Keratinocyte (primary cell): ENCODE data around the gene ARL15. TPM values are rescaled to one million over a fixed set of nuclear protein-coding genes. Genes with fewer than 3 reads are reported as not detected.

ENCODE experiments used
- DNase-seq: peaks from one replicate; pipeline ENCODE4 v3.0.0-alpha.2; 2011; ENCODE audit warnings: low read depth, missing footprints, low spot score
- FAIRE-seq: peaks from 2 replicates; lab custom pipeline; 2011; peaks lifted over from hg19 to GRCh38; lab: Jason Lieb, UNC
- H2AFZ ChIP-seq: 2 replicates; pipeline ENCODE4 v1.6.0; 2012; ENCODE audit warnings: low read length, control low read depth, inconsistent platforms; ENCODE audit not compliant: control insufficient read depth
- H3K27ac ChIP-seq: 2 replicates; pipeline ENCODE4 v1.5.1; 2011; ENCODE audit warnings: low read length; ENCODE audit not compliant: control insufficient read depth, insufficient read depth
- H3K27me3 ChIP-seq: 3 replicates; pipeline ENCODE4 v1.6.0; 2011; ENCODE audit warnings: low read length; ENCODE audit not compliant: control insufficient read depth, insufficient read depth; ENCODE audit errors: extremely low read depth
- H3K36me3 ChIP-seq, 2 experiments: 2 replicates in 1 of 2; 3 replicates in 1 of 2; pipeline ENCODE4 v1.5.1; 2011; ENCODE audit warnings: low read length in 2 of 2, mild to moderate bottlenecking in 1 of 2; ENCODE audit not compliant: control insufficient read depth in 2 of 2, insufficient read depth in 2 of 2; ENCODE audit errors: extremely low read depth in 1 of 2
- H3K4me1 ChIP-seq: 3 replicates; pipeline ENCODE4 v1.5.1; 2011; ENCODE audit warnings: low read length; ENCODE audit not compliant: control insufficient read depth, insufficient read depth; ENCODE audit errors: extremely low read depth
- H3K4me2 ChIP-seq: 3 replicates; pipeline ENCODE4 v1.6.0; 2011; ENCODE audit warnings: low read depth, low read length; ENCODE audit not compliant: control insufficient read depth, insufficient read depth; ENCODE audit errors: extremely low read depth
- H3K4me3 ChIP-seq, 3 experiments: fragments of 200-600 bp in 1 of 3; sonication (generic) in 1 of 3; 2 replicates in 2 of 3; 3 replicates in 1 of 3; pipeline ENCODE4 v1.5.1; 2011 to 2016; ENCODE audit warnings: low read length in 3 of 3, mild to moderate bottlenecking in 3 of 3, control low read depth in 2 of 3, inconsistent platforms in 1 of 3, low read depth in 1 of 3, mixed read lengths in 1 of 3, mixed run types in 1 of 3, moderate library complexity in 1 of 3; ENCODE audit not compliant: control insufficient read depth in 2 of 3, insufficient read depth in 2 of 3; ENCODE audit errors: extremely low read depth in 1 of 3
- H3K79me2 ChIP-seq: 2 replicates; pipeline ENCODE4 v1.6.0; 2012; ENCODE audit warnings: low read length; ENCODE audit not compliant: control insufficient read depth, insufficient read depth
- H3K9ac ChIP-seq: 3 replicates; pipeline ENCODE4 v1.6.0; 2011; ENCODE audit warnings: low read length; ENCODE audit not compliant: control insufficient read depth, insufficient read depth; ENCODE audit errors: extremely low read depth
- H3K9me1 ChIP-seq: 3 replicates; pipeline ENCODE4 v1.6.0; 2011; ENCODE audit warnings: low read length; ENCODE audit not compliant: control insufficient read depth, insufficient read depth; ENCODE audit errors: extremely low read depth
- H3K9me3 ChIP-seq: 2 replicates; pipeline ENCODE4 v1.5.1; 2012; ENCODE audit warnings: low read depth, low read length; ENCODE audit not compliant: control insufficient read depth
- H4K20me1 ChIP-seq: 3 replicates; pipeline ENCODE4 v1.6.0; 2011; ENCODE audit warnings: low read length; ENCODE audit not compliant: control insufficient read depth, insufficient read depth; ENCODE audit errors: extremely low read depth
- CTCF ChIP-seq, 3 experiments: IDR thresholded peaks in 1 of 3; conservative IDR thresholded peaks in 1 of 3; optimal IDR thresholded peaks in 1 of 3; 2 replicates in 2 of 3; 3 replicates in 1 of 3; pipeline versions ENCODE3 to v1.5.1; 2011; ENCODE audit warnings: low read length in 3 of 3, mild to moderate bottlenecking in 3 of 3, moderate library complexity in 2 of 3, control low read depth in 1 of 3, inconsistent platforms in 1 of 3; ENCODE audit not compliant: insufficient read depth in 2 of 3; ENCODE audit errors: extremely low read depth in 1 of 3
- EZH2 ChIP-seq: IDR thresholded peaks from one replicate; pipeline ENCODE4 v1.6.1; 2012; ENCODE audit warnings: inconsistent platforms, mild to moderate bottlenecking, low read length, moderate library complexity
- dilution Hi-C: fragments of 300-500 bp; cut with MboI; formaldehyde crosslinking; loops from one replicate; pipeline ENCODE4 v1.7.0; 2020; ENCODE audit warnings: low sequenced_read_pairs; ENCODE audit not compliant: extremely low pct_ligation_motif_present
- polyA plus RNA-seq, 5 experiments: library from polyadenylated mRNA; depleted of rRNA in 3 of 5; stranded (reverse) in 3 of 5; stranded (forward) in 1 of 5; unstranded in 1 of 5; fragments of >200 nt; gene quantifications; 1 replicate in 1 of 5; 2 replicates in 3 of 5; 3 replicates in 1 of 5; pipeline versions ENCODE4 v1.2.1 to v1.2.3, GENCODE V29; 2011 to 2012; ENCODE audit warnings: missing spikeins in 2 of 5, low read depth in 1 of 5, low replicate concordance in 1 of 5

The ARL15 gene
- polyA plus RNA-seq, 1 donor (not counting 4 experiments of a cell fraction or from before 2014, with no cell fraction given), result 19.7 TPM

- H3K27ac ChIP-seq, result no peak overlapping the region
- no peak for FAIRE-seq
These were observed 314.4 kb downstream of the ARL15 start for GRCh38 chr5:53996008-53996407.

GRCh38 chr5:53994148-53994547 is 316.2 kb downstream of the ARL15 start:
- TF ChIP-seq CTCF (optimal IDR thresholded peaks at IDR 0.05 in 1 of 3, IDR thresholded peaks at IDR 0.05 in 1 of 3, conservative IDR thresholded peaks at IDR 0.05 in 1 of 3; ENCODE audit: extremely low read depth in 1 of 3, insufficient read depth in 2 of 3, low read length in 3 of 3), result no peak
- TF ChIP-seq EZH2, result no peak
- H3K9me1 ChIP-seq, result no peaks in the 10 kb centered on the region
- peak overlapping the region; percentile 68 for H3K27ac ChIP-seq
- H3K4me2 ChIP-seq, result peak overlapping the region; percentile 8
- H3K79me2 ChIP-seq, result no peaks in the 10 kb centered on the region
- no peaks in the 10 kb centered on the region for H3K9me3 ChIP-seq
- no peaks in the 10 kb centered on the region for H3K27me3 ChIP-seq
- no peak for DNase-seq
- H3K9ac ChIP-seq, result no peak overlapping the region
- dilution Hi-C loops, result no loop called here
- H3K4me3 ChIP-seq, result no peak overlapping the region
- H4K20me1 ChIP-seq, result no peaks in the 10 kb centered on the region
- H3K36me3 ChIP-seq, result no peaks in the 10 kb centered on the region
- H2AFZ ChIP-seq, result no peak overlapping the region
- FAIRE-seq, result no peak
- H3K4me1 ChIP-seq, result peaks cover 12% of the 10 kb centered on the region

More at GRCh38 chr5:53996008-53996407, 314.4 kb downstream of the ARL15 start:
- DNase-seq, result no peak
- TF ChIP-seq CTCF (optimal IDR thresholded peaks at IDR 0.05 in 1 of 3, IDR thresholded peaks at IDR 0.05 in 1 of 3, conservative IDR thresholded peaks at IDR 0.05 in 1 of 3; ENCODE audit: extremely low read depth in 1 of 3, insufficient read depth in 2 of 3, low read length in 3 of 3), result no peak
- Histone ChIP-seq H3K9me3 (no peaks in the 10 kb centered on the region), H3K9ac (no peak overlapping the region), H4K20me1 (no peaks in the 10 kb centered on the region), H3K27me3 (no peaks in the 10 kb centered on the region), H3K4me1 (peaks cover 12% of the 10 kb centered on the region), H3K4me3 (no peak overlapping the region), H3K79me2 (no peaks in the 10 kb centered on the region), H3K9me1 (no peaks in the 10 kb centered on the region), H2AFZ (no peak overlapping the region), H3K36me3 (no peaks in the 10 kb centered on the region), H3K4me2 (no peak overlapping the region)
- dilution Hi-C loops, result no loop called here
